ENCODE measurements around the gene ZNF683. TPM values are rescaled to one million over a fixed set of nuclear protein-coding genes. Genes with fewer than 3 reads are reported as not detected.

Gene ZNF683
- polyA plus RNA-seq, 1 donor (not counting 4 experiments of a cell fraction or from before 2014, with no cell fraction given), result not detected

- Histone ChIP-seq H3K27ac (ENCODE audit: control insufficient read depth, insufficient read depth, low read length) (no peak overlapping the region), H3K36me3 (ENCODE audit: control insufficient read depth in 2 of 2, extremely low read depth in 1 of 2, insufficient read depth in 2 of 2, low read length in 2 of 2) (peaks cover 0 to 5% of the 10 kb centered on the region in 2 experiments), H2AFZ (ENCODE audit: control insufficient read depth, low read length) (no peak overlapping the region), H4K20me1 (ENCODE audit: control insufficient read depth, extremely low read depth, insufficient read depth, low read length) (no peaks in the 10 kb centered on the region), H3K27me3 (ENCODE audit: control insufficient read depth, extremely low read depth, insufficient read depth, low read length) (no peaks in the 10 kb centered on the region), H3K4me3 (ENCODE audit: control insufficient read depth in 2 of 3, extremely low read depth in 1 of 3, insufficient read depth in 2 of 3, low read depth in 1 of 3, low read length in 3 of 3) (no peak overlapping the region), H3K4me2 (ENCODE audit: control insufficient read depth, extremely low read depth, insufficient read depth, low read depth, low read length) (no peak overlapping the region), H3K9me3 (ENCODE audit: control insufficient read depth, low read depth, low read length) (no peaks in the 10 kb centered on the region), H3K9me1 (ENCODE audit: control insufficient read depth, extremely low read depth, insufficient read depth, low read length) (no peaks in the 10 kb centered on the region), H3K79me2 (ENCODE audit: control insufficient read depth, insufficient read depth, low read length) (no peaks in the 10 kb centered on the region), H3K4me1 (ENCODE audit: control insufficient read depth, extremely low read depth, insufficient read depth, low read length) (peaks cover 7% of the 10 kb centered on the region), H3K9ac (ENCODE audit: control insufficient read depth, extremely low read depth, insufficient read depth, low read length) (no peak overlapping the region)
- TF ChIP-seq CTCF (optimal IDR thresholded peaks at IDR 0.05 in 1 of 3, IDR thresholded peaks at IDR 0.05 in 1 of 3, conservative IDR thresholded peaks at IDR 0.05 in 1 of 3; ENCODE audit: extremely low read depth in 1 of 3, insufficient read depth in 2 of 3, low read length in 3 of 3) (no peak), EZH2 (IDR thresholded peaks at IDR 0.05; ENCODE audit: low read length) (no peak)
- DNase-seq (ENCODE audit: low read depth, low spot score) (no peak), FAIRE-seq (no peak)
- dilution Hi-C loops (cut with MboI; ENCODE audit: extremely low pct_ligation_motif_present, low sequenced_read_pairs), result no loop called here
These were observed 55.4 kb downstream of the ZNF683 start for GRCh38 chr1:26317146-26317545.

- H3K9me3 ChIP-seq (ENCODE audit: control insufficient read depth, low read depth, low read length), result no peaks in the 10 kb centered on the region
- no peak overlapping the region for H3K9ac ChIP-seq (ENCODE audit: control insufficient read depth, extremely low read depth, insufficient read depth, low read length)
- DNase-seq (ENCODE audit: low read depth, low spot score), result no peak
- no peak overlapping the region for H3K4me2 ChIP-seq (ENCODE audit: control insufficient read depth, extremely low read depth, insufficient read depth, low read depth, low read length)
- no peaks in the 10 kb centered on the region for H4K20me1 ChIP-seq (ENCODE audit: control insufficient read depth, extremely low read depth, insufficient read depth, low read length)
- H3K4me1 ChIP-seq (ENCODE audit: control insufficient read depth, extremely low read depth, insufficient read depth, low read length), result peaks cover 4% of the 10 kb centered on the region
- dilution Hi-C loops (cut with MboI; ENCODE audit: extremely low pct_ligation_motif_present, low sequenced_read_pairs), result no loop called here
- H3K36me3 ChIP-seq (ENCODE audit: control insufficient read depth in 2 of 2, extremely low read depth in 1 of 2, insufficient read depth in 2 of 2, low read length in 2 of 2), result peaks cover 0 to 2% of the 10 kb centered on the region in 2 experiments
- H3K27ac ChIP-seq (ENCODE audit: control insufficient read depth, insufficient read depth, low read length), result no peak overlapping the region
- TF ChIP-seq EZH2 (IDR thresholded peaks at IDR 0.05; ENCODE audit: low read length) (no peak), CTCF (optimal IDR thresholded peaks at IDR 0.05 in 1 of 3, IDR thresholded peaks at IDR 0.05 in 1 of 3, conservative IDR thresholded peaks at IDR 0.05 in 1 of 3; ENCODE audit: extremely low read depth in 1 of 3, insufficient read depth in 2 of 3, low read length in 3 of 3) (no peak)
- no peak overlapping the region for H2AFZ ChIP-seq (ENCODE audit: control insufficient read depth, low read length)
- no peaks in the 10 kb centered on the region for H3K27me3 ChIP-seq (ENCODE audit: control insufficient read depth, extremely low read depth, insufficient read depth, low read length)
- no peaks in the 10 kb centered on the region for H3K9me1 ChIP-seq (ENCODE audit: control insufficient read depth, extremely low read depth, insufficient read depth, low read length)
- H3K4me3 ChIP-seq (ENCODE audit: control insufficient read depth in 2 of 3, extremely low read depth in 1 of 3, insufficient read depth in 2 of 3, low read depth in 1 of 3, low read length in 3 of 3), result no peak overlapping the region
- FAIRE-seq, result no peak
- no peaks in the 10 kb centered on the region for H3K79me2 ChIP-seq (ENCODE audit: control insufficient read depth, insufficient read depth, low read length)
These were observed 56.4 kb downstream of the ZNF683 start for GRCh38 chr1:26315874-26316850.
